Measurements from ENCODE around the gene TGM3.

DNA sequence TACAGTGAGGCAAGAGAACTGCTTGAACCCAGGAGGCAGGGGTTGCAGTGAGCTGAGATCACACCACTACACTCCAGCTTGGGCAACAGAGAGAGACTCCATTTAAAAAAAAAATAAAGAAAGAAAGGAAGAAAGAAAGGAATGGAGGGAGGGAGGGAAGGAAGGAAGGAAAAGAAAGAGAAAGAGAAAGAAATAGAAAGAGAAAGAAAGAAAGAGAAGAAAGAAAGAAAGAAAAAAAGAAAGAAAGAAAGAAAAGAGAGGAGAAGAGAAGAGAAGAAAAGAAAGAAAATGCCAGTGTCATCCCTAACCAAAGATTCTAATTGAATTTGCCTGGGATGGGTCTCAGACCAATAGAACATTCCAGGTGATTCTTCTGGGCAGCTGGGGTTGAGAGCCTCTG, 4.2 kb downstream of the TGM3 start:
- TF ChIP-seq, protein P1, sequence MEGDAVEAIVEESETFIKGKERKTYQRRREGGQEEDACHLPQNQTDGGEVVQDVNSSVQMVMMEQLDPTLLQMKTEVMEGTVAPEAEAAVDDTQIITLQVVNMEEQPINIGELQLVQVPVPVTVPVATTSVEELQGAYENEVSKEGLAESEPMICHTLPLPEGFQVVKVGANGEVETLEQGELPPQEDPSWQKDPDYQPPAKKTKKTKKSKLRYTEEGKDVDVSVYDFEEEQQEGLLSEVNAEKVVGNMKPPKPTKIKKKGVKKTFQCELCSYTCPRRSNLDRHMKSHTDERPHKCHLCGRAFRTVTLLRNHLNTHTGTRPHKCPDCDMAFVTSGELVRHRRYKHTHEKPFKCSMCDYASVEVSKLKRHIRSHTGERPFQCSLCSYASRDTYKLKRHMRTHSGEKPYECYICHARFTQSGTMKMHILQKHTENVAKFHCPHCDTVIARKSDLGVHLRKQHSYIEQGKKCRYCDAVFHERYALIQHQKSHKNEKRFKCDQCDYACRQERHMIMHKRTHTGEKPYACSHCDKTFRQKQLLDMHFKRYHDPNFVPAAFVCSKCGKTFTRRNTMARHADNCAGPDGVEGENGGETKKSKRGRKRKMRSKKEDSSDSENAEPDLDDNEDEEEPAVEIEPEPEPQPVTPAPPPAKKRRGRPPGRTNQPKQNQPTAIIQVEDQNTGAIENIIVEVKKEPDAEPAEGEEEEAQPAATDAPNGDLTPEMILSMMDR (tag by site-specific recombination; IDR thresholded peaks at IDR 0.05), result no peak
- TF ChIP-seq, protein P2, sequence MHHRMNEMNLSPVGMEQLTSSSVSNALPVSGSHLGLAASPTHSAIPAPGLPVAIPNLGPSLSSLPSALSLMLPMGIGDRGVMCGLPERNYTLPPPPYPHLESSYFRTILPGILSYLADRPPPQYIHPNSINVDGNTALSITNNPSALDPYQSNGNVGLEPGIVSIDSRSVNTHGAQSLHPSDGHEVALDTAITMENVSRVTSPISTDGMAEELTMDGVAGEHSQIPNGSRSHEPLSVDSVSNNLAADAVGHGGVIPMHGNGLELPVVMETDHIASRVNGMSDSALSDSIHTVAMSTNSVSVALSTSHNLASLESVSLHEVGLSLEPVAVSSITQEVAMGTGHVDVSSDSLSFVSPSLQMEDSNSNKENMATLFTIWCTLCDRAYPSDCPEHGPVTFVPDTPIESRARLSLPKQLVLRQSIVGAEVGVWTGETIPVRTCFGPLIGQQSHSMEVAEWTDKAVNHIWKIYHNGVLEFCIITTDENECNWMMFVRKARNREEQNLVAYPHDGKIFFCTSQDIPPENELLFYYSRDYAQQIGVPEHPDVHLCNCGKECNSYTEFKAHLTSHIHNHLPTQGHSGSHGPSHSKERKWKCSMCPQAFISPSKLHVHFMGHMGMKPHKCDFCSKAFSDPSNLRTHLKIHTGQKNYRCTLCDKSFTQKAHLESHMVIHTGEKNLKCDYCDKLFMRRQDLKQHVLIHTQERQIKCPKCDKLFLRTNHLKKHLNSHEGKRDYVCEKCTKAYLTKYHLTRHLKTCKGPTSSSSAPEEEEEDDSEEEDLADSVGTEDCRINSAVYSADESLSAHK (tag by site-specific recombination; IDR thresholded peaks at IDR 0.05), result no peak
- TF ChIP-seq SP2 (tag by site-specific recombination; IDR thresholded peaks at IDR 0.05) (no peak), ZNF404 (tag by site-specific recombination; IDR thresholded peaks at IDR 0.05) (no peak), BCL11A (tag by site-specific recombination; IDR thresholded peaks at IDR 0.05; ENCODE audit: low read depth) (no peak), ZNF654 (tag by site-specific recombination; IDR thresholded peaks at IDR 0.05; ENCODE audit: low read depth) (no peak), ZNF138 (tag by site-specific recombination; IDR thresholded peaks at IDR 0.05; ENCODE audit: borderline replicate concordance) (no peak), ZNF48 (tag by site-specific recombination; IDR thresholded peaks at IDR 0.05) (no peak), ZFP3 (tag by site-specific recombination; IDR thresholded peaks at IDR 0.05; ENCODE audit: low read depth) (no peak)
- TF ChIP-seq, protein P3, sequence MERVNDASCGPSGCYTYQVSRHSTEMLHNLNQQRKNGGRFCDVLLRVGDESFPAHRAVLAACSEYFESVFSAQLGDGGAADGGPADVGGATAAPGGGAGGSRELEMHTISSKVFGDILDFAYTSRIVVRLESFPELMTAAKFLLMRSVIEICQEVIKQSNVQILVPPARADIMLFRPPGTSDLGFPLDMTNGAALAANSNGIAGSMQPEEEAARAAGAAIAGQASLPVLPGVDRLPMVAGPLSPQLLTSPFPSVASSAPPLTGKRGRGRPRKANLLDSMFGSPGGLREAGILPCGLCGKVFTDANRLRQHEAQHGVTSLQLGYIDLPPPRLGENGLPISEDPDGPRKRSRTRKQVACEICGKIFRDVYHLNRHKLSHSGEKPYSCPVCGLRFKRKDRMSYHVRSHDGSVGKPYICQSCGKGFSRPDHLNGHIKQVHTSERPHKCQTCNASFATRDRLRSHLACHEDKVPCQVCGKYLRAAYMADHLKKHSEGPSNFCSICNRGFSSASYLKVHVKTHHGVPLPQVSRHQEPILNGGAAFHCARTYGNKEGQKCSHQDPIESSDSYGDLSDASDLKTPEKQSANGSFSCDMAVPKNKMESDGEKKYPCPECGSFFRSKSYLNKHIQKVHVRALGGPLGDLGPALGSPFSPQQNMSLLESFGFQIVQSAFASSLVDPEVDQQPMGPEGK (tag by site-specific recombination; IDR thresholded peaks at IDR 0.05), result no peak

Data from HEK293 (cell line).